GM21360 (cell line): ENCODE measurements around the gene SPTBN1.
A peak's percentile ranks its signal among the peaks of the same experiment; 100 is the strongest.

ENCODE experiments used
- ATAC-seq: cut with Tn5 transposase; IDR thresholded peaks from one replicate; pipeline ENCODE4 v1.9.1; 2021; ENCODE audit warnings: mild to moderate bottlenecking, moderate library complexity; ENCODE audit not compliant: unreplicated experiment

SPTBN1 gene

GRCh38 chr2:54644236-54644635, 188.1 kb downstream of the SPTBN1 start:
- ATAC-seq, result no peak

DNA sequence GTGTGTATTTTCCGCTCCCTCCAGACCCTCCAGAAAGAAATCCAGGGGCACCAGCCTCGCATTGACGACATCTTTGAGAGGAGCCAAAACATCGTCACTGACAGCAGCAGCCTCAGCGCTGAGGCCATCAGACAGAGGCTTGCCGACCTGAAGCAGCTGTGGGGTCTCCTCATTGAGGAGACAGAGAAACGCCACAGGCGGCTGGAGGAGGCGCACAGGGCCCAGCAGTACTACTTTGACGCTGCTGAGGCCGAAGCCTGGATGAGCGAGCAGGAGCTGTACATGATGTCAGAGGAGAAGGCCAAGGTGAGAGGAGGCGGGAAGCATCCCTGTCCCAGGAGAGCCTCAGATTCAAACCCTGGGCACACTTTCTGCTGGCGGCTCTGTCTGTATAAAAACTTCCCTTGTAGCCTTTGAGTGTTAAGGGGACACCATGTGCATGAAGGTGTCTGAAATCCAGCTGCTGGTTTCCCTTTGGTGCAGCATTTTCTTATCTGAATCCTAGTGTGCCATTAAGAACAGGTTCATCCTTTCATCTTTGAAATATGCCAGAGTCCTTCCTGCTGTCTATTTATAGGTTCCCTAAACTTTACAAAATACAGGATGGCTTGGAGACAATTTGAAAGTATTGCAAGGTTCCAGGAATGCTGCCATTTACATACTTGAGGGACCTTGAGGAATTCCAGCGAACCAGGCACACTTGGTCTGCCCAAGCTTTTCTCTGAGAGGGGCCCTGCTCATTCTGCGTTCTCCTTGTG, 190.2 kb downstream of the SPTBN1 start:
- no peak for ATAC-seq

DNA sequence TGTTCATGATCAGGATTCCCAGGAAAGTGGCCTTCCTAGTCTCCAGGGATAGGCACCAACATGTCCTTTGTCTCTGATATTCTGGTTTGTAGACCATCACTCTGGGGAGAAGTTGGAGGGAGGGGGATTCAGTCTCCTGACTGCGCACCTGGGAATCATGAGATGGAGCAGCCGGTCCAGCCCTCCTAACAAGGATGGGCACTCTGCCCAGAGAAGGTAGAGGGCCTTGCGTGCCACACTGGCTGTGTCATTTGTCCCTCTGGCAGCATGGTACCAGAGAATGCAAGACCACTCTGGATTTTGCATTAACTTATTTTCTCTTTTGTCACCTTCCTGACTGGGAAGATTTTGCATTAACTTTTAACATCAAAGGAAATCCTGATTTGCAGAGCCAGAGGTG, 192.1 kb downstream of the SPTBN1 start:
- no peak for ATAC-seq

DNA sequence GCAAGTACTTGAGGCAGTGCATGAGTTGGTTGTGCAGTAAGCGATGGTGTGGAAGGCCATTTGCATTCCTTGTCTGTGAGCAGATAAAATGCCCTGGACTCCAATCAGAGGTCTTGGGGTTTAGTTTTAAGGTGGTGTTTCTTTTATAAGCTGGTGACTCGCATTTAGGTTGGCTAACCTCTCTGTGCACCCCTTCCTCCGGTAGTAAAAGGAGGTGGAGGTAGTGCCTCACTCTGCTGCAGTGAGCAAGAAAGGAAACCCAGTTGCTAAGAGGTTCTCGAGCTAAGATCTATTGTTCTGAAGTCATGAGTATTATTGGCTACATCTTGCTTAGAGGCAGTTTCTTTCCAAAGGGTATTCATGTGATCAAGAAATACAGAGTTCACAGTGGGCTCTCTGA, 193.1 kb downstream of the SPTBN1 start:
- ATAC-seq, result no peak

- no peak for ATAC-seq
Measured at GRCh38 chr2:54649633-54650032, 193.5 kb downstream of the SPTBN1 start.

GRCh38 chr2:54650612-54651011, 194.5 kb downstream of the SPTBN1 start:
- ATAC-seq, result no peak

GRCh38 chr2:54651291-54651690, 195.2 kb downstream of the SPTBN1 start:
- ATAC-seq, result no peak

GRCh38 chr2:54652540-54652939, 196.4 kb downstream of the SPTBN1 start:
- ATAC-seq, result peak; percentile 81

GRCh38 chr2:54653572-54654204, 197.6 kb downstream of the SPTBN1 start:
- no peak for ATAC-seq

GRCh38 chr2:54655046-54655809, 199.1 kb downstream of the SPTBN1 start:
- no peak for ATAC-seq

DNA sequence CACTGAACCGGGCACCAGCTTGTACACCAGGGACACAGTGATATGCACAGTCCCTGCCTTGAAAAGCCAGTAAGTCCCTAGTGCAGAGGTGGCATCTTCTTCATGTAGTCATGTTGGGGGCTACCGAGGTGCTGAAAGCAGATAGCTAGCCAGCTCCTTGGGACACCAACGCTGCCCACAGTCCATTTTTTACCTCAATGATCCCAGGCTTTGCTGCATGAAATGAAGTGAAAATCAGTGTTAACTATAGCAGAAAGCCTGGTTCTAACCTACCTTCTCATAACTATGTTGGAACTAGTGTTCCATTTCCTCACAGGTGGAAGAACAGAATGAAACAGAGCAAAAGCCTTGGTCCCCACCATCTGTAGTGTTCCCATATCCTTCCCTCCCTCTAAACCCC, 200.7 kb downstream of the SPTBN1 start:
- ATAC-seq, result no peak

DNA sequence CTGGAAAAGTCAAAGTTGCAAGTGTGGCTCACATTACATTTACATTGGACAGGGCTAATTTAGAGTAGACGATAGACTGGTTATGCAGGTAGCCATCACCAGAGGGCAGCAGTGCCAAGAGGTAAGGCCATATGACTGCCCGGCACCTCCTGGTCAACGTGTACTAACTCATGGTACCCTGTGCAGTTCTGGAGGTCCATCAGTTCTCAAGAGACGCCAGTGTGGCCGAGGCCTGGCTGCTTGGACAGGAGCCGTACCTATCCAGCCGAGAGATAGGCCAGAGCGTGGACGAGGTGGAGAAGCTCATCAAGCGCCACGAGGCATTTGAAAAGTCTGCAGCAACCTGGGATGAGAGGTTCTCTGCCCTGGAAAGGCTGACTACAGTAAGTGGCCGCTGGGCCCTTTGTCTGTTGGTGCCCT, 201.5 kb downstream of the SPTBN1 start:
- ATAC-seq, result peak; percentile 51

- no peak for ATAC-seq
Measured at GRCh38 chr2:54658564-54659071, 202.5 kb downstream of the SPTBN1 start.

GRCh38 chr2:54659527-54659926, 203.4 kb downstream of the SPTBN1 start:
- ATAC-seq, result no peak

GRCh38 chr2:54660752-54661151, 204.6 kb downstream of the SPTBN1 start:
- ATAC-seq, result no peak

DNA sequence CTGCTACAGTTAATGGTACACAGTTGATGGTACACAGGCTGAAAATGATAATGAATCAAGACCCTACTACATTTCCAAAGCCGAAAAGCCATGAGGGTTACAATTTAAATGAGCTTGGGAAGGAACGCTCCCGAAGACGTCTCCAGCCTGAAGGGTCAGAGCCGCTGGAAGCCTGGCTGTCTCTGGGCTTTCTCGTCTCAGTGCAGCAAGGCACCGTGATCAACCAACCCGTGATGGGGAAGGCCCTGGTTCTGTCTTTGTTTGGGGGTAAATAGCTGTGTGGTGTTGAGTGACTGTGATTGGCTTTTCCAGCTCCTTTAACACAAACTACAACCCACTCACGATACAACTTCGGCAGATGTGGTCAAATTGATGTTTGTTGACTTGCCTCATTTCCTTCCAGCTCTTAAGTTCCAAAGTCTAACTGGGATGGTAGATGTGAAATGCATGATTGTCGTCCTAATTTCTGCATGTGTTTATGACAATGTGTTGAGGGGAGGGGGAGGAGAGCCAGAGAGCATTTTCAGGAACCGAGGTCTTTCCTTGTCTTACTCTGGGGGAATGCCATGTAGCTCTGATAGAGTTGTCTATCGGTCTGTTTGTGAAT, 207.4 kb downstream of the SPTBN1 start:
- ATAC-seq, result no peak

DNA sequence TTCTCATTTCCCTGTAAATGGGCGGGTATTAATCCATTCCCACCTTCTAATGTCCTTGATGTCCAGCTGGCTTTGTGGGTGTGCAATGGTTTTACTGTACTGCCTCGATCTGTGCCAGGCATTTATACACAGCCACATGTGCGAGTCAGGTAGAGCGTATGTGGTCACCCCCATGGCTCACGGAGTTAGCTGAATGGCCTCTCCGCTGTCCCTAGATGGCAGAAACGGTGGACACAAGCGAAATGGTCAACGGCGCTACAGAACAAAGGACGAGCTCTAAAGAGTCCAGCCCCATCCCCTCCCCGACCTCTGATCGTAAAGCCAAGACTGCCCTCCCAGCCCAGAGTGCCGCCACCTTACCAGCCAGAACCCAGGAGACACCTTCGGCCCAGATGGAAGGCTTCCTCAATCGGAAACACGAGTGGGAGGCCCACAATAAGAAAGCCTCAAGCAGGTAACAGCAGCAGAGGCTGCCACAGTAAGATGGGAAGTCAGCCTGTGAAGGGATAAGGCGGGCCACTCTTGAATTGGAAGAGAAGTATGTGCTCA, 208.2 kb downstream of the SPTBN1 start:
- ATAC-seq, result no peak

DNA sequence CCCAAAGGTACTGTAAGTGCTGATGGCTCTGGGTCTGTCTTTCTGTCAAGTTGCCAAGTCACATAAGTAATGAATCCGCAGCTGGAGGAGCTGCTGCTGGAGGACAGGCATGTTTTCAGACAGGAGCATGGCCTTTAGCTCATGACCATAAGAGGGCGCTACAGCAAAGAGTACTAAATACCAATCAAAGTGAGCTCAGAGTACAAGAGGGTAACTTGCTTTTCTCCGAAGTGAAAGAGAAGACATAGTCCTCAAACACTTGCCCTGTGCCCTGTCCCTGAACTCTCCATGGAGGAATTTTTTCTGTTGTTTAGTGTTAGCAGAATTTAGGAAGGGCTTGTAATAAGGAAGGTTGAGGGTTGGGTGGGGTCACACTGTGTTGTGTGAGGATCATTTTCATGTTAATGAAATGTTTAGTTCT, 209.3 kb downstream of the SPTBN1 start:
- peak; percentile 54 for ATAC-seq

DNA sequence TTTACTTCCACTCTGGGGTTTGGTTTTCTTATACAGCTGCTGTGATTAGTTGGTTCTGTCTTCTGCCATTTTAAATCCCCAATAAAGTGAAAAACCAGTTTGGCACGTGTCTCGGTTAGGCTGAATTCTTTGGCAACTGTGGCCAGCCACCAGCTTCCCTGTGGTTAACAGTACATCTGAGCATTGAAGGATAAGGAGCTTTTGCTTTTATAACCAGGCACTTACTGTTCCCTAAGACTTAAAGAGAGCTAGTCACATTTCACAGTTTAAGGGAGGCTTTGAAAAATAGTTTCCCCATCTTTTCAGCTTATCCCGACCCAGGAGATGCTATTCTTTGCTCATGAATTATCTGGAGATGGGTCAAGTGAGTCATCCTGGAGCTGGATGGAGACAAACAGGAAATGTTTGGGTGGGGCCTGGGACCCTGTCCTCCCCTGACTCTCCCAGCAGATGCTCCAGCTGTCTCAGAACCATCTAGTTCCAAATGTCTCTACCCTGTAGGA, 210.1 kb downstream of the SPTBN1 start:
- ATAC-seq, result no peak

DNA sequence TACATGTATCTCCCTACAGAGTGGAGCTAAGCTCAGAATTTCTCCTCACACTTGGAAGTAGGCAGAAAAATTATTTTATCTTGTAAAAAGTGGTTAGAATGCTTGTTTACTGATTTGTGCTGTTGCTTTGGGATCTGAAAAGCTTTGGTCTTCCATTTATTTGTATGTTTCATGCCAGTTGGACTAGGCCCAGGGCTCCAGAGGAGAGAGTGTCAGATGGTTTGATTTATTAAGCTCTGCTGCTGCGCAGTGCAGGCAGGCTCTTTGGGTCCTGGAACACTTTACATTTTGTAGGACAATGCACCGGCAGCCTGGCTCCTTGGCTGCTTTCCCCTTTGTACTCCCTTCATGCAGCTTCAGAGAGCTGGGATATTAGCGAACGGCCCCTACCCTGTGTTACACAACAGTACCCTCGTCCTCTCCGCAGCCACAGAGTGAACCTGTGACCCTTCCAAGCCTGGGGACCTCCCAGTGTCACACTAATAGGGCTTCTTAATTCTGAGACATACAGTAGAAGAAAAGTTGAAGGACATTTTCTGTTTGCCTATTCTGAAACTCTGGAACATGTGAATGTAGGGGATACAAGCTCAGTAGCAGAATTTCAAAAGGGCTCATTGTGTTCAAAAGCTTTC, 210.6 kb downstream of the SPTBN1 start:
- ATAC-seq, result no peak
